Transverse colon (tissue), 4 donors: ENCODE measurements around the gene CCT6A.

Experiments
- CTCF ChIP-seq, 5 experiments: fragments of 200-600 bp in 3 of 5; fragments of 450-650 bp in 2 of 5; sonication (generic) in 3 of 5; IDR thresholded peaks; 1 replicate in 2 of 5; 2 replicates in 3 of 5; pipeline ENCODE4 v1.5.1; 2016 to 2017; ENCODE audit warnings: antibody characterized with exemption in 5 of 5, inconsistent platforms in 3 of 5, mild to moderate bottlenecking in 2 of 5, moderate library complexity in 1 of 5
- POLR2A ChIP-seq: fragments of 450-650 bp; IDR thresholded peaks from one replicate; pipeline ENCODE4 v1.6.1; 2016; ENCODE audit warnings: antibody characterized with exemption, mild to moderate bottlenecking, moderate library complexity
- POLR2AphosphoS5 ChIP-seq, 3 donors: sonication (generic); formaldehyde crosslinking; IDR thresholded peaks; one replicate each; pipeline ENCODE4 v1.6.1; 2016; ENCODE audit warnings: antibody characterized with exemption in 3 of 3

- no peak for TF ChIP-seq CTCF (IDR thresholded peaks at IDR 0.05)
- TF ChIP-seq POLR2A = no peak
- no peak for TF ChIP-seq POLR2AphosphoS5 (IDR thresholded peaks at IDR 0.05)
These were observed 43.7 kb upstream of the CCT6A start for GRCh38 chr7:56007891-56008290.
